ENCODE data around the gene MGAM2.

The MGAM2 gene

GRCh38 chr7:142146124-142146523, 34.6 kb downstream of the MGAM2 start:
- ATAC-seq: no peak
- TF ChIP-seq TCF4 (CRISPR knock-in tag; IDR thresholded peaks at IDR 0.05; ENCODE audit: borderline replicate concordance) (no peak), OSR1 (CRISPR knock-in tag; IDR thresholded peaks at IDR 0.05) (no peak)

GRCh38 chr7:142150356-142150755, 38.8 kb downstream of the MGAM2 start:
- no peak for ATAC-seq

GRCh38 chr7:142150869-142151268, 39.4 kb downstream of the MGAM2 start:
- TF ChIP-seq TSHZ2 (CRISPR knock-in tag; IDR thresholded peaks at IDR 0.05): no peak
- ATAC-seq: no peak

More at GRCh38 chr7:142150356-142150755, 38.8 kb downstream of the MGAM2 start:
- TF ChIP-seq CREB5 (CRISPR knock-in tag; IDR thresholded peaks at IDR 0.05; ENCODE audit: low read depth) (no peak), ARNTL (CRISPR knock-in tag; IDR thresholded peaks at IDR 0.05; ENCODE audit: borderline replicate concordance, low read depth) (no peak)

- no peak for ATAC-seq
- TF ChIP-seq ISL1 (CRISPR knock-in tag; IDR thresholded peaks at IDR 0.05) (no peak), ZC3H10 (CRISPR knock-in tag; IDR thresholded peaks at IDR 0.05) (no peak), TCF4 (CRISPR knock-in tag; IDR thresholded peaks at IDR 0.05; ENCODE audit: borderline replicate concordance) (no peak), ARNTL (CRISPR knock-in tag; IDR thresholded peaks at IDR 0.05; ENCODE audit: borderline replicate concordance, low read depth) (no peak), TSHZ2 (CRISPR knock-in tag; IDR thresholded peaks at IDR 0.05) (no peak), ZNF70 (CRISPR knock-in tag; IDR thresholded peaks at IDR 0.05) (no peak), GLIS3 (CRISPR knock-in tag; IDR thresholded peaks at IDR 0.05) (no peak), BACH2 (CRISPR knock-in tag; IDR thresholded peaks at IDR 0.05; ENCODE audit: borderline replicate concordance) (no peak)
Observed at GRCh38 chr7:142152076-142152475, 40.6 kb downstream of the MGAM2 start.

GRCh38 chr7:142153400-142153799, 41.9 kb downstream of the MGAM2 start:
- ATAC-seq: peak; percentile 93
- TF ChIP-seq ZNF8 (CRISPR knock-in tag; IDR thresholded peaks at IDR 0.05) (no peak), RARB (CRISPR knock-in tag; IDR thresholded peaks at IDR 0.05) (no peak), PATZ1 (CRISPR knock-in tag; IDR thresholded peaks at IDR 0.05; ENCODE audit: borderline replicate concordance) (no peak), CSDC2 (CRISPR knock-in tag; IDR thresholded peaks at IDR 0.05) (no peak), CREB5 (CRISPR knock-in tag; IDR thresholded peaks at IDR 0.05; ENCODE audit: low read depth) (no peak), ZC3H10 (CRISPR knock-in tag; IDR thresholded peaks at IDR 0.05) (no peak), ISL1 (CRISPR knock-in tag; IDR thresholded peaks at IDR 0.05) (no peak), GLIS3 (CRISPR knock-in tag; IDR thresholded peaks at IDR 0.05) (no peak), ZNF70 (CRISPR knock-in tag; IDR thresholded peaks at IDR 0.05) (no peak)

Data from SK-N-SH treated with all-trans-retinoic acid at 6 μM for 48 hours (cell line).